Osteoblast (primary cell): Measurements from ENCODE around the gene RAD54L2. TPM values are rescaled to one million over a fixed set of nuclear protein-coding genes. Genes with fewer than 3 reads are reported as not detected.

Source experiments
- DNase-seq: peaks from one replicate; pipeline ENCODE4 v3.0.0; 2011; ENCODE audit warnings: low spot score, mixed read lengths; ENCODE audit not compliant: insufficient read length; ENCODE audit errors: missing footprints
- H2AFZ ChIP-seq: 2 replicates; pipeline ENCODE4 v1.6.0; 2011; ENCODE audit warnings: mild to moderate bottlenecking, low read length
- H3K27ac ChIP-seq: 2 replicates; pipeline ENCODE4 v1.5.1; 2011; ENCODE audit warnings: mild to moderate bottlenecking, low read depth, low read length, moderate library complexity
- H3K27me3 ChIP-seq: 2 replicates; pipeline ENCODE4 v1.6.0; 2012; ENCODE audit warnings: mild to moderate bottlenecking, control low read depth, inconsistent platforms, low read length, moderate library complexity; ENCODE audit not compliant: insufficient read depth
- H3K36me3 ChIP-seq: 2 replicates; pipeline ENCODE4 v1.5.1; 2011; ENCODE audit warnings: mild to moderate bottlenecking, low read length, control low read depth, moderate library complexity; ENCODE audit not compliant: insufficient read depth
- H3K4me1 ChIP-seq: 2 replicates; pipeline ENCODE4 v1.5.1; 2011; ENCODE audit warnings: mild to moderate bottlenecking, low read length, control low read depth, moderate library complexity; ENCODE audit not compliant: insufficient read depth
- H3K4me2 ChIP-seq: 2 replicates; pipeline ENCODE4 v1.6.0; 2011; ENCODE audit warnings: mild to moderate bottlenecking, low read length; ENCODE audit not compliant: insufficient read depth
- H3K4me3 ChIP-seq: fragments of 200-600 bp; sonication (generic); 3 replicates; pipeline ENCODE4 v1.5.1; 2012; ENCODE audit warnings: mild to moderate bottlenecking, low read length, inconsistent platforms; ENCODE audit not compliant: insufficient read depth
- H3K79me2 ChIP-seq: 2 replicates; pipeline ENCODE4 v1.6.0; 2012; ENCODE audit warnings: mild to moderate bottlenecking, low read length, control low read depth, inconsistent platforms; ENCODE audit not compliant: insufficient read depth
- H3K9me3 ChIP-seq: 2 replicates; pipeline ENCODE4 v1.5.1; 2011; ENCODE audit warnings: low read depth, low read length, control low read depth
- H4K20me1 ChIP-seq: 2 replicates; pipeline ENCODE4 v1.6.0; 2012; ENCODE audit warnings: mild to moderate bottlenecking, low read length, control low read depth; ENCODE audit not compliant: insufficient read depth
- total RNA-seq: library from RNA; depleted of rRNA; stranded (reverse); fragments of >200 nt; gene quantifications from 2 replicates; pipeline ENCODE4 v1.2.3, GENCODE V29; 2012
- TF ChIP-seq, protein P1 (sequence below): IDR thresholded peaks from 2 replicates; pipeline ENCODE4 v1.5.1; 2011; ENCODE audit warnings: mild to moderate bottlenecking, low read depth, low read length, moderate library complexity; ENCODE audit errors: extremely low read depth

The RAD54L2 gene
- total RNA-seq, 1 donor: 23.2 TPM

DNA sequence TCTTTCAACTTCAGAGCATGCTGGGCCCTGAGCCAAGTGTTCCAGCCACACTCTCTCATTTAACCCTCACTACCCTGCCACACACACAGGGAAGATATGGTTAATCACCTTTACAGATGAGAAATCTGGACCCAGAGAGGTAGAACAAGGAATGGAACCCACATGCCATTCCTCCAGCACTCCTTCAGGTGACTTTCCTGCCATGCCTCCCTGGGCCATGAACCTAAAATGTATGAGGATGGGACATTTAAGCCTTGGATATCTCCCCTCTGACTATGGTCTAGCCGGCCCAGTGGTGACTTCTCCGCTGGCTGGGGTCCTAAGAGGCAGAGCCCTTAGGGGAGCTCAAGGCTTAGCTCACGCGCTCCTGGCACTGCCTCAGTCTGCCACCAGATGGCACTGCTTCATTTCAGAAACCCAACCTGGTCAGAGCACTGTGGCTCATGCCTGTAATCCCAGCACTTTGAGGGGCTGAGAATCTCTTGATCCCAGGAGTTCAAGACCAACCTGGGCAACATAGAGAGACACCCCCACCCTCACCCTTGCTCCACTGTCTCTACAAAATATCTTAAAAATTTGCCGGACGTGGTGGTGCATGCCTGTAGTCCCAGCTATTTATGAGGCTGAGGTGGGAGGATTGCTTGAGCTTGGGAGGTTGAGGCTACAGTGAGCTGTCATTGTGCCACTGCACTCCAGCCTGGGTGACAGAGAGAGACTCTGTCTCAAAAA, 36.5 kb upstream of the RAD54L2 start:
- H3K27ac ChIP-seq: no peak overlapping the region
- H4K20me1 ChIP-seq: peaks cover 6% of the 10 kb centered on the region
- no peak overlapping the region for H3K4me2 ChIP-seq
- H3K27me3 ChIP-seq: no peaks in the 10 kb centered on the region
- H3K9me3 ChIP-seq: no peaks in the 10 kb centered on the region
- peak overlapping the region; percentile 64 for H2AFZ ChIP-seq
- no peak overlapping the region for H3K4me3 ChIP-seq
- H3K4me1 ChIP-seq: peaks cover 8% of the 10 kb centered on the region
- peak; percentile 86 for DNase-seq
- no peaks in the 10 kb centered on the region for H3K36me3 ChIP-seq
- TF ChIP-seq, protein P1, sequence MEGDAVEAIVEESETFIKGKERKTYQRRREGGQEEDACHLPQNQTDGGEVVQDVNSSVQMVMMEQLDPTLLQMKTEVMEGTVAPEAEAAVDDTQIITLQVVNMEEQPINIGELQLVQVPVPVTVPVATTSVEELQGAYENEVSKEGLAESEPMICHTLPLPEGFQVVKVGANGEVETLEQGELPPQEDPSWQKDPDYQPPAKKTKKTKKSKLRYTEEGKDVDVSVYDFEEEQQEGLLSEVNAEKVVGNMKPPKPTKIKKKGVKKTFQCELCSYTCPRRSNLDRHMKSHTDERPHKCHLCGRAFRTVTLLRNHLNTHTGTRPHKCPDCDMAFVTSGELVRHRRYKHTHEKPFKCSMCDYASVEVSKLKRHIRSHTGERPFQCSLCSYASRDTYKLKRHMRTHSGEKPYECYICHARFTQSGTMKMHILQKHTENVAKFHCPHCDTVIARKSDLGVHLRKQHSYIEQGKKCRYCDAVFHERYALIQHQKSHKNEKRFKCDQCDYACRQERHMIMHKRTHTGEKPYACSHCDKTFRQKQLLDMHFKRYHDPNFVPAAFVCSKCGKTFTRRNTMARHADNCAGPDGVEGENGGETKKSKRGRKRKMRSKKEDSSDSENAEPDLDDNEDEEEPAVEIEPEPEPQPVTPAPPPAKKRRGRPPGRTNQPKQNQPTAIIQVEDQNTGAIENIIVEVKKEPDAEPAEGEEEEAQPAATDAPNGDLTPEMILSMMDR: peak; percentile 87
- peaks cover 18% of the 10 kb centered on the region for H3K79me2 ChIP-seq

DNA sequence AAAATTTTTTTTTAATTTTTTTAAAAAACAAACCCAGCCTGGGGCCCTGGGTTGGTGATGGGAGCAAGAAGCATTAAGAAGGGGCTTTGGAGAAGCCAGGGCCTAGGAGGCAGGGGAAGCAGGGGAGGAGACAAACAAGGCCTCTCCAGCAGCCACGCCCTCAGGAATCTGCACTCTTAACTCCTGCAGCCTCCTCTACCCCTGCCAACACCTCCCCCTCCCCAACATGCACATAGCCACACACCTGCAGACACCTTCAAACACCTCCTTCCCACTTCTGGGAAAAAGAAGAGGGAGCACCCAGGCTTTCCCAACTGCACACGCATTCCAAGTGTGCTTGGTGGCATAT, 36.0 kb upstream of the RAD54L2 start:
- no peak for DNase-seq
- TF ChIP-seq, protein P1: no peak
- Histone ChIP-seq H3K4me2 (no peak overlapping the region), H3K4me3 (no peak overlapping the region), H3K79me2 (peaks cover 13% of the 10 kb centered on the region), H3K27ac (no peak overlapping the region), H3K36me3 (no peaks in the 10 kb centered on the region), H2AFZ (no peak overlapping the region), H3K9me3 (no peaks in the 10 kb centered on the region), H4K20me1 (peaks cover 6% of the 10 kb centered on the region), H3K27me3 (no peaks in the 10 kb centered on the region), H3K4me1 (peaks cover 8% of the 10 kb centered on the region)

DNA sequence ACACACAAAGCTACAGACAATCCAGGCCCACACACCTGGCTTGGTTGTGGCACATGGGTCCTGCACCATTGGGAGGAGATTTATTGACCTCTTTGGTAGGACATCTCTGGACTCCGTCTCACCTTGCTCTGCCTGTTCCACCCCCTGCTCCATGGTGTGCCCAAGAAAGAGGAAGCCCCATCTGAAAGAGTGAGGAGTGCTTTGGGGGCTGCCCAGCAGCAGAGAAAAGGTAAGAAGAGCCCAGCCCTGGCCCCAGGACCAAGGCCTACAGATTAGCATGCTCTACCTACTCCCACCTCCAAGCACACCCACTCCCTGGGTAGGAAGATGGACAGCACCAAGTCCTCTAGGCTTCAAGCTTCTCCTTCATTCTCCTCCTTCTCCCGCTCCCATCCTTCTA, 35.5 kb upstream of the RAD54L2 start:
- no peaks in the 10 kb centered on the region for H3K27me3 ChIP-seq
- H3K27ac ChIP-seq: no peak overlapping the region
- H3K4me3 ChIP-seq: no peak overlapping the region
- no peak overlapping the region for H2AFZ ChIP-seq
- peaks cover 8% of the 10 kb centered on the region for H3K4me1 ChIP-seq
- TF ChIP-seq, protein P1: no peak
- peaks cover 10% of the 10 kb centered on the region for H3K79me2 ChIP-seq
- peak; percentile 39 for DNase-seq
- no peak overlapping the region for H3K4me2 ChIP-seq
- no peaks in the 10 kb centered on the region for H3K36me3 ChIP-seq
- peaks cover 6% of the 10 kb centered on the region for H4K20me1 ChIP-seq
- no peaks in the 10 kb centered on the region for H3K9me3 ChIP-seq

DNA sequence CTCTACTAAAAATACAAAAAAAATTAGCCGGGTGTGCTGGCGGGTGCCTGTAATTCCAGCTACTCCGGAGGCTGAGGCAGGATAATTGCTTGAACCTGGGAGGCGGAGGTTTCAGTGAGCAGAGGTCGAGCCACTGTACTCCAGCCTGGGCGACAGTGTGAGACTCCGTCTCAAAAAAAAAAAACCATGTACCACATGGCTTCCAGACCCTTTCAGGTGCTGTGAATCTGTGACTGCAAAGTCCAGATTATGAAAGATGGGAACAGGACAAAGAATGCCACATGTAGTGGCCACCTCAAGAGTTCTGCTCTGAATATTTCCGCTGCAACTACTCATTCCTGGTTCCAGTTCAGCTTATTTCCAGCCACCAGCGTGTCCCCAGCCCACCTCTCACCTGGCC, 30.3 kb upstream of the RAD54L2 start:
- Histone ChIP-seq H3K4me3 (no peak overlapping the region), H3K27me3 (no peaks in the 10 kb centered on the region), H3K9me3 (no peaks in the 10 kb centered on the region), H3K27ac (no peak overlapping the region), H3K79me2 (no peaks in the 10 kb centered on the region), H3K4me2 (no peak overlapping the region), H4K20me1 (no peaks in the 10 kb centered on the region), H3K4me1 (no peaks in the 10 kb centered on the region), H3K36me3 (no peaks in the 10 kb centered on the region), H2AFZ (no peak overlapping the region)
- DNase-seq: no peak
- TF ChIP-seq, protein P1: no peak
